ENCODE data around the gene USP48.

Gene USP48

GRCh38 chr1:21668232-21668950 is 114.6 kb downstream of the USP48 start:
- DNase-seq (ENCODE audit: low spot score) = no peak

GRCh38 chr1:21667348-21668231 is 115.4 kb downstream of the USP48 start:
- DNase-seq (ENCODE audit: low spot score) = no peak

DNA sequence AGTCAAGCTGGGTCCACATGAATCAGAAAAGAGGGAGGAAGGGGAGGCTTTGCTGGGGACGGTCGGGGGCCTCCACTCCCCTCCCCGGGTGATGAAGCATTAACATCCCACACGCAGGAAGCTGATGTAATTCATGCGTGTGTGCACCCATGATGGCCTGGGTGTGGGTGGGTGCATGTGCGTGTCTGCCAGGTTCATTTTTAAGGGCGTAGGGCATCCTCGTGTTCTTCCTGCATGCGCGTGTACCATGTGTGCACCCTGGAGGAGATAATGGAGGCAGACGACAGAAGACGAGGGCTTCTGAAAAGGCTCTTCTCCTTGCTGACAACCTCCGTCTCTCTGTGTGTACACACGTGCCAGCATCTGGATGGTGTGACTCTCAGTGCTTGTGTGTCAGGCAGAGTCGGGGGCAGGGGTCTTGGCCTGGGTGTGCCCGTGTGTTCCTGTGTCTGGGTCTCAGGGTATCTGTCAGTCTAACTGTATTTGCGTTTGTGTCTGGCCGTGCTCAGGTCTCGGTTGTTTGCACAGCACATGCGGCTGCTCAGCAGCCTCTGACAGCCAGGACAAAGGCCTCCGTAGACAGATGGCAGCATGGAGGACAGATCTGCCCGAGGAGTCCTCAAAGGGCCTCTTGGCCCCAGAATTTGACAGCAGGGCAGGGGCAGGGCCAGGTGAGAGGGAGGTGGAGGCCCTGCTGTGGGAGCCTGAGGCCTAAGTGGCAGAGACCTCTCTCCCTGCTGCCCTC is 116.2 kb downstream of the USP48 start:
- no peak for DNase-seq (ENCODE audit: low spot score)

- no peak for DNase-seq (ENCODE audit: low spot score)
Observed at GRCh38 chr1:21665711-21666575, 117.0 kb downstream of the USP48 start.

DNA sequence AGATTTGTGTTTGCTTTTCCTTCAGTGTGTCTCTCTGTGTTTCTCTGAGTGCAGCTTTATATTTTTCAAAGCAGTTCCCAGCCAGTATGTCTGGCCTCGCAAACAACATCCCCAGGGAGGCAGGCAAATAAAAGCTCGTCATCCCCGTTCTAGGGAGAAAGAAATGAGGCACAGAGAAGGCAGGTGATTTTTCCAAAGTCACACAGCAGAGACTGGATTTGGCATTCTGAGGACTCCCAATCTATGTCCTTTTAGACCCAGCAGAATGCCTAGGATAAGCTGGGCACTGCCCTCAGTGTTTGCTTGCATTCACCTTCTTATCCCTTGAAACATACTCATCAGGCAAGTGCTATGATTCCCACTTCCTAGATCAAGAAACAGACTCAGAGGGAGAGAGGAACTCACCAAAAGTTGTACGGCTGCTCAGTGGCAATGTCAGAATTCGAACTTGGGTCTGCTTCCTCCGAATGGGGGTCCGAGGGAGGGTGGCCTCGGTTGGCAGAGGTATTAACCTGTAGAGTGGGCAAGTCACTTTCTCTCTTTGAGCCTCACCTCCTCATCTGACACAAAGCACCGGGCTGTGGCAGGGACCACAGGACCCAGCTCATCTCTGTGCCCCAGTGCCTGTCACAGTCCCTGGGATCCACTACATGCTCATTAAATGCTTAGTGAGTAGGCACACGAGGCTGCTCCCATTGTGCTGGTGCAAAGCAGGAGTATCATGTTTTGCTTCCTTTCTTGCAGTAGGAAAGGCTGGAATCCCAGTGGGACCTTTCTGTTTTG is 118.0 kb downstream of the USP48 start:
- no peak for DNase-seq (ENCODE audit: low spot score)

DNA sequence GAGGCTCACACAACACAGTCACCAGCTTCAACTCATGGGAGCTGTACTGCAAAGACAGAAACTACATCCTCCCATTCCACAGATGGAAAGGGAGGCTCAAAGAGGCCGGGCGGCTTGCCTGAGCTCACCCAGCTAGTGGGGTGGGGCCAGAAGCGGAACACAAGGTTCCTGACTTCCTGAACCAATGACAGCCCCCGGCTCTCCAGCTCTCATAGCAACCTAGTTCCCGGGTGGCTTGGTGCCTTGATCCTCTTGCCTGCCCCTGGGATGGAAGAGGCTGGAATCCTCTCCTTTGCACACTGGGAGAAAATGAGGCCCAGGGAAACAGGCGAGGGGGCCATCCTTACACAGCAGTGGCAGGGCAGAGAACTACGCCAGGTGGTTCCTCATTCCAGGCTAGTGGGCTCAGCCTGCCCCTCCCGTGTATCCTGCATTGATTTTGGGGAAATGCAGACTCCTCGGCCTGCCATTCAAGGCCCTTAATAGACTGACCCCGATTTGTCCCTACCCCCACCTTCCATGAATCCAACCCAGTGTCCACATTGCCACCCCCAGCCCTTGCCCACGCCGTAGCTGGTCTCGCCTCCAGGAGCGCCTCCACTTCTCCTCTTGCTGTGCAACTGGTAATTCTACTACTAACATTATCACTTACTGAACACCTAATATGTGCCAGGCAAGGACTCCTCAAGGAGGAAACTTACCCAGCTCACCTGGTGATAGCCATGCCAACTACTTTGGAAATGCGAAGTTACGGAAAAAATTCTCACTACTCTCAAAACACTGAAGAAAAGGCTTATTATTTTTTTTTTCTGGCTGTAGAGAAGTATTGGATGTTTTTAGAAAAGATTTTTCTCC is 118.8 kb downstream of the USP48 start:
- no peak for DNase-seq (ENCODE audit: low spot score)

- DNase-seq (ENCODE audit: low spot score) = peak; percentile 58
Observed at GRCh38 chr1:21663248-21663950, 119.5 kb downstream of the USP48 start.

DNA sequence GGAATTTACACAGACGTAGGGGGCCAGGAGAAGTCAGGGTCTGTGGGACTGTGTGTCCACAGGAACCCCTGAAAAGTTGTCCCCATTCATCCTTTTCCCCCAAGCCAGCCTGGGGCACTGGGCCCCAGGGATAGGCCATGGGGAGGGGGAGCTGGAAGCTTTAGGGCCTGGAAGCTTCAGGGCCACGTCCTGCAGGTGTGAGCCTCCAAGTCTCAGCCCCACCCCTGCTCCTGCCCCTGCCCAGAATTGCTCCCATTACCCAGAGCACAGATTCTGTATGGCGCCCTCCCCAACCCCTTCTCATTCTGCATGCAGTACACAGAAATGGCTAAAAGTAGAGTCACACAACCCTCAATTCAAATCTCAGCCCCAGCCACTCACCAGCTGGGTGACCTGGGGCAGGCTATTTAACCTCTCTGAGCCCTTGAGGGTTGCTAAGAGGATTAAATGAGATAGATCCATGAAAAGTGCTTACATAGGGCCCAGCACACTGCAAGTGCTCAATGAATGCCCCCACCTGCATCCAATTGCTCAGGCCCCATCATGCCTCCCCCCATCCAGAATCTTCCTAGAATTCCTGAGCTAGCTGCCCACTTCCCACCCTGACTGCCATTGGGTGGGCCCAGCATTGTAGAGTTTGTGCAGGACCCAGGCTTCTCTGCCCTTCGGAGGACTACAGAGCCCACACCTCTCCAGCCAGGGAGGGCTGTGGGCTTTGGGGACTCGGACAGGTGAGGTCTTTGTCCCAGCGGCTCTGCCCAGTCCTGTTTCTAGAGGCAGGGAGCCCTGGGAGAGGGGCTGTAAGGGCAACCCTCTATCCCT is 120.3 kb downstream of the USP48 start:
- no peak for DNase-seq (ENCODE audit: low spot score)

GRCh38 chr1:21661886-21662285 is 121.1 kb downstream of the USP48 start:
- DNase-seq (ENCODE audit: low spot score) = no peak

DNA sequence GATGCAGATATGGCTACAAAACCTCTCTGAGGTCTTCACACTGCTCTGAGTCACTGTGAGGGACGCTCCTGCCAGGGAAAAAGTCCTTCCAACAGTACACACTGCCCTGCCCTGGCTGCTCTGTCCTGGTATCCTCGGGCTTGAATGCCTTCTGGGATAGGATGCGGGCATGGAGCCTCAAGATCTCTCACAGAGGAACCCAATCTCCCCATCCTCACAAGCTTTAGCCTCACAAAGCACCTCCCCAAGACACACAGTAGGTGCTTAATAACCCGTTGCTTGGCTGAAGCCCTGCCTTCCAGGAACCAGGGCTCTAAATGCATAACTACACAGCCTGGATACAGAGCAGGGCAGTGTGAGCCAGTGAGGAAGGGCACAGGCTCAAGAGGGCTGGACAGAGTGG is 123.0 kb downstream of the USP48 start:
- DNase-seq (ENCODE audit: low spot score) = no peak

DNA sequence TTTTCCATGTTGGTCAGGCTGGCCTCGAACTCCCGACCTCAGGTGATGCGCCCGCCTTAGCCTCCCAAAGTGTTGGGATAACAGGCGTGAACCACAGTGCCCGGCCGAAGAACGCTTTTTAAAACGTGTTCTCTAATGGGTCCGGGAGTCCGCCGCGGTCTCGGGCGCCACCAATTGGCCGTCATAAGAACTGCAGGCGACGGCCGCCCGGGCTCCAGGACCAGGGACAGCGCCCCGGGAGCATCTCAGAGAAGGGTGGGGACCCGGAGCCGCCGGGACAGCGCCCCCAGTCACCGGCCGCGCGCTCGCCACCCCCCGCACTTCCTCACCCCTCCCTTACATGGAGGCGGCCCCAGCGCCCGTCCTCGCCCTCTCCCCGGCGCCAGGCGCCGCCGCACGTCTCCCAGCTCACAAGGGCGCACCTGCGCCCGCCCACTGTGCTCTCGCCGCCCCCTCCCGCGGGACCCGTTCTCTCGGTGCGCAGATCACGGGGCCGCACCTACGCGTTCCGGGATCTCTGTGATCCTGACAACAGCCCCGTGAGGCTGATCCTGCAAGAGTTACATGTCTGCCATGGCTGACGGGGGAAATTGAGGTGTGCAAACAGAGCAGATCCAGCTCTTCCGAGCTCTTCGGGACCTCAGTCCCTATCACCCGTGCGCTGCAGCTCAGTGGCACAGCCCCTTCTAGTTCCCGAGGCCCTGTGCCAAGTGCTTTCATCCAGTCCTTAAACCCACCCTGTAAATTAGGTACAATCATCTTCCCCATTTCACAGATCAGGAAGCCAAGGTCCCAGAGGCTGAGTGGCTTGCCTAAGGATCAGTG is 123.6 kb downstream of the USP48 start:
- DNase-seq (ENCODE audit: low spot score) = peak; percentile 72

DNA sequence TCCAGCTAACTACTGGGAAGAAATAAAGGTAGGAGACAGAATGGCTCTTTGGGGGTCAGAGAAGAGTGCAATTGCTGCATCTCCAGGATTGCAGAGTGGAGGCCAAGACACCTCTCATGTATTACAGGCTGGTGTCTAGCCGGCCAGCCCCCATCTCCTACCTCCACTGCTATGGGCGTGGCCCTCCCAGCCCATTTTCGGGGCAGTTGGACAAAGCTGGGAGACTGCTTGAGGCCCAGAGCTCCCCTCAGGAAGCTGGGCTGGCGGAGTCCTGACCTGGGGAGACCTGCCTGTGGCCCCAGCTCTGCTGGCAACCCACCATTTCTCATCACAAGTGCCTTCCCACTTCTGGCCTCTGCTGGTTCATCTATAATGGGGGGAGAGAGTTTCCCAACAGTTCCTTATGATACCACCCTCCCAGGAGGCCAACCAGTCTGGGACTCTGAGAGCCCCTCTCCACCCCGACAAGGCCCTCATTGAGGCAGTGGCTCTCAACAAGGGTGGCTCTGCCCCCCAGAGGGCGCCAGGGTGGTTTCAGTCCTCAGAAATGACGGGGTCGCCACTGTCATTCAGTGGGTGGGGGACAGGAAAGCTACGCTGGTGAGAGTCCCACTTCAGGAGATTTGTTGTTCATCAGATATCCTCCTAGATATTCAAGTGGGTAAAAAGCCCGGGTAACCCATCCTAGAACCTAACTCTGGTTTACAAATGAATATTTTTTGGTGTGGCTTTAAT is 125.3 kb downstream of the USP48 start:
- no peak for DNase-seq (ENCODE audit: low spot score)

GRCh38 chr1:21655748-21656147 is 127.2 kb downstream of the USP48 start:
- DNase-seq (ENCODE audit: low spot score) = no peak

DNA sequence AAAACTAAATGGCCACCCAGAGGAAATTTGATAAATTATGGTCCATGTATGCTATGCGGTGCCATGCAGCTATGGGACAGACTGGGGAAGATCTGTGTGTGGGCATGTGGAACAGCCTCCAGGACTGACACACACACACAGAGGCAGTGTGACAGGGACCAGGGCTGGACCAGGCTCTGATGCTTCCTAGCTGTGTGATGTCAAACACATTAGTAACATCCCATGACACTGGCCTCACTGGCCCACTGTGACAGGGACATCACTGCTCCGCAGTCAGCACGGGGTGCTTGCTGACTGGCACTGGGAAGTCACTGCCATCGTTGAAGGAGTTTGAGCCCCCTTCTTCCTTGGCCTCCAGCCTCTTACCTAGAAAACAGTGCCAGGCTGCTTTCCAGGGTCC is 127.7 kb downstream of the USP48 start:
- no peak for DNase-seq (ENCODE audit: low spot score)

- no peak for DNase-seq (ENCODE audit: low spot score)
Observed at GRCh38 chr1:21654209-21654608, 128.7 kb downstream of the USP48 start.

DNA sequence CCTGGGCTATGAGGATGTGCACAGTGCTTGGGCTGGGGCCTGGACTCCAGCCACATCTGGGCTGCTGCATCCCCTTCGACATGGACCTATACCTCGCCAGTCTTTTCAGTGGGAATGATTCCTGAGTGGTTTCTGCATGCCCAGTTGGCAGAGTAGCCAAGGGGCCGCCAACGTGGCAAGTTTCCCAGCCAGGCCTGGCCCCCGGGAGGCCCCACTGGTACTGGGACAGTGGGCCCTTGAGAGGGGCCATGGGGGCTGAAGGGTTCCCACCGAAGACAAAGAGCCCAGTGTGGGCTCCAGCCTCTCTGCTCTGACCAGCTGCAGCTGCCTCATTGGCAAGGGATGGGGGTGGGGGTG is 129.2 kb downstream of the USP48 start:
- peak; percentile 89 for DNase-seq (ENCODE audit: low spot score)

Data from Ammon's horn (tissue), 1 donor.